ENCODE data around the gene ADCYAP1. TPM values are rescaled to one million over a fixed set of nuclear protein-coding genes. Genes with fewer than 3 reads are reported as not detected.

The ADCYAP1 gene
- total RNA-seq, 1 donor from 2014 or later: not detected

DNA sequence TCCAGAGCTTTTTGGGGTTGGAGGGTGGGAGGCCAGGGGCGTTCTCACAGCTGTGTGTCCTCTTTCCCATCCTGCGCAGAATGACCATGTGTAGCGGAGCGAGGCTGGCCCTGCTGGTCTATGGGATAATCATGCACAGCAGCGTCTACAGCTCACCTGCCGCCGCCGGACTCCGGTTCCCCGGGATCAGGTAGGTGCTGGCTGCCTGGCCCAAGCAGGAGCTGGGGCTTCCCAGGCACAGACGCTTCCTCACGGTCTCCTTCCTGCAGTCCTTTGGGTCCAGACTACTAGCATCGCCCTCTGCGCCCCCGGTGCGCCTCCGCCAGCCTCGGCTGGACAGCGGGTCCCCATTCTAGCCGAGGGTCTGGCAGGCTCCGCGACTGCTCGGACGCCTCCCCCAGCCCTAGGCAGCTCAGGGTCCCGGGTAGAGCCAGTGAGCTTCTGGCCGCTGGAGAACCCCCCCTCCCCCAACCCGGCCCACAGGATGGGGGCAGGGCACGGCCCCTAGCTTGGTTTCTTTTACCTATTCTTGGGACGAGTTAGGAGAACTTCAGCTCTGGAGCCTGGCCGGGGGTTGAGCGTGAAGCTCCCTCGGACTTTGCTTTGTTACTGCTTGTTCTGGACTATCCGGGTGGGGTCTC is 756 bp downstream of the ADCYAP1 start:
- no peaks in the 10 kb centered on the region for H3K36me3 ChIP-seq (ENCODE audit: insufficient read depth, low read length)

GRCh38 chr18:905948-906415 is 1.3 kb downstream of the ADCYAP1 start:
- TF ChIP-seq EZH2 (IDR thresholded peaks at IDR 0.05; ENCODE audit: insufficient read depth, low read length): peak; percentile 13
- TF ChIP-seq CTCF (IDR thresholded peaks at IDR 0.05; ENCODE audit: insufficient read depth, low read depth, low read length): no peak
- no peak overlapping the region for H3K4me3 Mint-ChIP-seq (ENCODE audit: unreplicated experiment)

More for the DNA sequence above, 756 bp downstream of the ADCYAP1 start:
- Histone ChIP-seq H3K27me3 (ENCODE audit: insufficient read depth, low read length) (peaks cover 86% of the 10 kb centered on the region), H3K9me3 (ENCODE audit: insufficient read depth, low read depth, low read length) (peaks cover 2% of the 10 kb centered on the region), H4K20me1 (ENCODE audit: insufficient read depth, low read length) (no peaks in the 10 kb centered on the region), H3K4me2 (ENCODE audit: low read length) (peak overlapping the region; percentile 78), H3K27ac (ENCODE audit: low read depth, low read length) (no peak overlapping the region), H3K4me3 (ENCODE audit: insufficient read depth, low read depth, low read length) (no peak overlapping the region), H2AFZ (ENCODE audit: low read depth, low read length) (no peak overlapping the region), H3K9ac (ENCODE audit: low read length) (no peak overlapping the region), H3K4me1 (ENCODE audit: insufficient read depth, low read length) (peaks cover 20% of the 10 kb centered on the region), H3K79me2 (ENCODE audit: insufficient read depth, low read length) (no peaks in the 10 kb centered on the region)
- Mint-ChIP-seq H3K9me3 (ENCODE audit: unreplicated experiment) (peaks cover 9% of the 10 kb centered on the region), H3K4me3 (ENCODE audit: unreplicated experiment) (no peak overlapping the region), H3K27ac (ENCODE audit: unreplicated experiment) (no peak overlapping the region), H3K27me3 (ENCODE audit: low read depth, unreplicated experiment) (peaks cover 77% of the 10 kb centered on the region), H3K36me3 (ENCODE audit: low read depth, unreplicated experiment) (no peaks in the 10 kb centered on the region), H3K4me1 (ENCODE audit: low read depth, unreplicated experiment) (no peaks in the 10 kb centered on the region)
- FAIRE-seq (no peak), DNase-seq (ENCODE audit: low read depth) (no peak)
- TF ChIP-seq CTCF (IDR thresholded peaks at IDR 0.05; ENCODE audit: insufficient read depth, low read depth, low read length) (no peak), EZH2 (IDR thresholded peaks at IDR 0.05; ENCODE audit: insufficient read depth, low read length) (peak; percentile 33)

More at GRCh38 chr18:905948-906415, 1.3 kb downstream of the ADCYAP1 start:
- DNase-seq (ENCODE audit: low read depth) (no peak), FAIRE-seq (no peak)
- no peak overlapping the region for H3K4me3 ChIP-seq (ENCODE audit: insufficient read depth, low read depth, low read length)
- no peak overlapping the region for H3K27ac ChIP-seq (ENCODE audit: low read depth, low read length)
- H3K9me3 ChIP-seq (ENCODE audit: insufficient read depth, low read depth, low read length): peaks cover 2% of the 10 kb centered on the region
- H3K36me3 Mint-ChIP-seq (ENCODE audit: low read depth, unreplicated experiment): no peaks in the 10 kb centered on the region
- H3K79me2 ChIP-seq (ENCODE audit: insufficient read depth, low read length): no peaks in the 10 kb centered on the region
- peaks cover 86% of the 10 kb centered on the region for H3K27me3 ChIP-seq (ENCODE audit: insufficient read depth, low read length)
- H3K27ac Mint-ChIP-seq (ENCODE audit: unreplicated experiment): no peak overlapping the region
- H3K4me2 ChIP-seq (ENCODE audit: low read length): peak overlapping the region; percentile 78
- peaks cover 77% of the 10 kb centered on the region for H3K27me3 Mint-ChIP-seq (ENCODE audit: low read depth, unreplicated experiment)
- no peak overlapping the region for H3K9ac ChIP-seq (ENCODE audit: low read length)
- no peak overlapping the region for H2AFZ ChIP-seq (ENCODE audit: low read depth, low read length)
- H3K4me1 ChIP-seq (ENCODE audit: insufficient read depth, low read length): peaks cover 20% of the 10 kb centered on the region
- H3K36me3 ChIP-seq (ENCODE audit: insufficient read depth, low read length): no peaks in the 10 kb centered on the region
- peaks cover 9% of the 10 kb centered on the region for H3K9me3 Mint-ChIP-seq (ENCODE audit: unreplicated experiment)
- H4K20me1 ChIP-seq (ENCODE audit: insufficient read depth, low read length): no peaks in the 10 kb centered on the region
- H3K4me1 Mint-ChIP-seq (ENCODE audit: low read depth, unreplicated experiment): no peaks in the 10 kb centered on the region

All from astrocyte (in vitro differentiated cells and primary cell).